ENCODE measurements around the gene OR10J4.

Gene OR10J4

DNA sequence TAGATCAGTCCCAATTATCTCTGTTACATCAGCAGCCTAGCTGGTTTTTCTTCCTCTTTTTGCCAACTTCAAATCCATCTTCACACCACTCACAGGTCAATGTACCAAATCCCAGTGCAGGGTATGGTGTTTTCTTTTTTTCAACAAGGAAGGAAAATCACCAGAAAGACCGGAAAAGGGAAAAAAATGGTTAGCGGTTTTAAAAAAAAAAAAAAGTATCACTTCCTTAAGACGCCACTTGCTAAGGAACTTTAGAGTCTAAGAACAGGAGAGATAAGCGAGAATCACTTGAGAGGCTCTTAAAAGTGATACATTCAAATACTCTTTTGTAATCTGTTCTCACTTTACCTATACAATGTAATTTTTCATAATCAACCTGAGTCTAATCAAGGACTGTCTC is 4.5 kb downstream of the OR10J4 start:
- TF ChIP-seq, protein P1, sequence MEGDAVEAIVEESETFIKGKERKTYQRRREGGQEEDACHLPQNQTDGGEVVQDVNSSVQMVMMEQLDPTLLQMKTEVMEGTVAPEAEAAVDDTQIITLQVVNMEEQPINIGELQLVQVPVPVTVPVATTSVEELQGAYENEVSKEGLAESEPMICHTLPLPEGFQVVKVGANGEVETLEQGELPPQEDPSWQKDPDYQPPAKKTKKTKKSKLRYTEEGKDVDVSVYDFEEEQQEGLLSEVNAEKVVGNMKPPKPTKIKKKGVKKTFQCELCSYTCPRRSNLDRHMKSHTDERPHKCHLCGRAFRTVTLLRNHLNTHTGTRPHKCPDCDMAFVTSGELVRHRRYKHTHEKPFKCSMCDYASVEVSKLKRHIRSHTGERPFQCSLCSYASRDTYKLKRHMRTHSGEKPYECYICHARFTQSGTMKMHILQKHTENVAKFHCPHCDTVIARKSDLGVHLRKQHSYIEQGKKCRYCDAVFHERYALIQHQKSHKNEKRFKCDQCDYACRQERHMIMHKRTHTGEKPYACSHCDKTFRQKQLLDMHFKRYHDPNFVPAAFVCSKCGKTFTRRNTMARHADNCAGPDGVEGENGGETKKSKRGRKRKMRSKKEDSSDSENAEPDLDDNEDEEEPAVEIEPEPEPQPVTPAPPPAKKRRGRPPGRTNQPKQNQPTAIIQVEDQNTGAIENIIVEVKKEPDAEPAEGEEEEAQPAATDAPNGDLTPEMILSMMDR (IDR thresholded peaks at IDR 0.05) = no peak

GRCh38 chr1:159439422-159439821 is 7.4 kb downstream of the OR10J4 start, which contains the start of gene OR10J1:
Gene OR10J1 (plus strand): TSS chr1:159439722. CDS start chr1:159439792, 70 bp downstream.
- TF ChIP-seq, protein P1 (IDR thresholded peaks at IDR 0.05) = no peak

GRCh38 chr1:159441360-159441759 is 9.4 kb downstream of the OR10J4 start:
- TF ChIP-seq, protein P1 (IDR thresholded peaks at IDR 0.05) = no peak

- TF ChIP-seq, protein P1 (IDR thresholded peaks at IDR 0.05) = no peak
Measured at GRCh38 chr1:159442428-159442827, 10.4 kb downstream of the OR10J4 start.

- TF ChIP-seq, protein P1 (IDR thresholded peaks at IDR 0.05) = no peak
Measured at GRCh38 chr1:159443066-159443750, 11.2 kb downstream of the OR10J4 start.

DNA sequence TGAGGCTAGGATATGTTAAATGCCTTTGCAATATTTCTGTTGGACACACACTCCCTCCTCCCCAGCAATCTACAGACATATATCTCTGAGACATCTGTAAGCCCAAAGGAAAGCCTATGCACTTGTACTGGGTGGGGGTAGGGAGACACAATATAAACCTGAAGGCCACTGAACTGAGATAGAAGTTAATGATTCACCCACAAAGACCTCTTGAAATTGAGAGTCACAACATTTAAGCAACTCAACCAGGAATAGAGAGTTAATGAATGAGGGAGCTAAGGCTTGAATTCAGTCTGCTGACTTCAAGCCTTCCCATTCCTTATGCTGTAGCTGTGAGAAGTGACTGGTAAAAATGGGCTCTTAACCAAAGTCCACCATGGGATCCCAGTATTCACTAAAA is 12.5 kb downstream of the OR10J4 start:
- TF ChIP-seq, protein P1 (IDR thresholded peaks at IDR 0.05) = no peak

- TF ChIP-seq, protein P1 (IDR thresholded peaks at IDR 0.05) = no peak
Measured at GRCh38 chr1:159448181-159448580, 16.2 kb downstream of the OR10J4 start.

- TF ChIP-seq, protein P1 (IDR thresholded peaks at IDR 0.05) = no peak
Measured at GRCh38 chr1:159459551-159459950, 27.5 kb downstream of the OR10J4 start.

Data from LNCAP (cell line).